ENCODE results near the gene MAP3K13.

DNA sequence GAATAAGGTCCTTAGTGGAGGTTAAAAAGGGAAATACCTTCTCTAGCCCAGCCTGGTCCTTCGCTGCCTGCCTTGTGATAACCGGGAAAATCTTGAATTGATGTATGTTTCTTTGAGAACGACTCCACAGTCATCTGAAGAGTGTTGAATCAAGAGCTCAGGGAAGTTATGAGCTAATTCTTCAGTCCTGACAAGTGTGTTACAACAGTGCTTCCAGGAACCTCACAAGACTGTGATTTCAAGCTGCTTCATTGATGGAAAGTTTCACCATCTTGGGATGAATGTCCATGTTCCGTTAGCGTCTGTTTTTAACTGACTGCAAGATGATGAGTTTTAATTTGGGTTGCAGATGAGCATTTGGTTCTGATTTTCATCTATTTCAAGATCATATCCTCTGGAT is 123.5 kb downstream of the MAP3K13 start:
- TF ChIP-seq, protein P1, sequence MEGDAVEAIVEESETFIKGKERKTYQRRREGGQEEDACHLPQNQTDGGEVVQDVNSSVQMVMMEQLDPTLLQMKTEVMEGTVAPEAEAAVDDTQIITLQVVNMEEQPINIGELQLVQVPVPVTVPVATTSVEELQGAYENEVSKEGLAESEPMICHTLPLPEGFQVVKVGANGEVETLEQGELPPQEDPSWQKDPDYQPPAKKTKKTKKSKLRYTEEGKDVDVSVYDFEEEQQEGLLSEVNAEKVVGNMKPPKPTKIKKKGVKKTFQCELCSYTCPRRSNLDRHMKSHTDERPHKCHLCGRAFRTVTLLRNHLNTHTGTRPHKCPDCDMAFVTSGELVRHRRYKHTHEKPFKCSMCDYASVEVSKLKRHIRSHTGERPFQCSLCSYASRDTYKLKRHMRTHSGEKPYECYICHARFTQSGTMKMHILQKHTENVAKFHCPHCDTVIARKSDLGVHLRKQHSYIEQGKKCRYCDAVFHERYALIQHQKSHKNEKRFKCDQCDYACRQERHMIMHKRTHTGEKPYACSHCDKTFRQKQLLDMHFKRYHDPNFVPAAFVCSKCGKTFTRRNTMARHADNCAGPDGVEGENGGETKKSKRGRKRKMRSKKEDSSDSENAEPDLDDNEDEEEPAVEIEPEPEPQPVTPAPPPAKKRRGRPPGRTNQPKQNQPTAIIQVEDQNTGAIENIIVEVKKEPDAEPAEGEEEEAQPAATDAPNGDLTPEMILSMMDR (IDR thresholded peaks at IDR 0.05): no peak
- TF ChIP-seq POLR2A (IDR thresholded peaks at IDR 0.05): no peak
